ENCODE results near the gene SCN3A. TPM values are rescaled to one million over a fixed set of nuclear protein-coding genes. Genes with fewer than 3 reads are reported as not detected.

Gene SCN3A
- total RNA-seq, 1 donor from 2014 or later = 0.30 TPM

Other genes with a start within 250 kb of the SCN3A start
- 0.12 to 0.36 TPM (median 0.18 TPM) in 3 replicates for gene SLC38A11, start 248.5 kb downstream of the SCN3A start, total RNA-seq
- 1.8 to 2.8 TPM (median 1.9 TPM) in 3 replicates for gene SCN2A, start 35.4 kb upstream of the SCN3A start, total RNA-seq

All from chondrocyte (in vitro differentiated cells).